Hepatocyte (in vitro differentiated cells): ENCODE results near the gene AUTS2. TPM values are rescaled to one million over a fixed set of nuclear protein-coding genes. Genes with fewer than 3 reads are reported as not detected.

Experiments
- DNase-seq: peaks from one replicate; pipeline ENCODE4 v3.0.0-alpha.2; 2016; ENCODE audit warnings: low spot score
- H2AFZ ChIP-seq: fragments of 200-600 bp; sonication (generic); 2 replicates; pipeline ENCODE4 v1.6.0; 2016; ENCODE audit warnings: antibody characterized with exemption, mild to moderate bottlenecking
- H3K27ac ChIP-seq: fragments of 200-600 bp; sonication (generic); 2 replicates; pipeline ENCODE4 v1.5.1; 2016; ENCODE audit warnings: mild to moderate bottlenecking
- H3K27me3 ChIP-seq: fragments of 200-600 bp; sonication (generic); 2 replicates; pipeline ENCODE4 v1.6.1; 2016
- H3K36me3 ChIP-seq: fragments of 200-600 bp; sonication (generic); replicated peaks from 2 replicates; pipeline ENCODE4 v1.5.1; 2016; ENCODE audit warnings: low read depth; ENCODE audit not compliant: insufficient read depth
- H3K4me1 ChIP-seq: fragments of 200-600 bp; sonication (generic); 2 replicates; pipeline ENCODE4 v1.5.1; 2016; ENCODE audit warnings: mild to moderate bottlenecking, moderate library complexity; ENCODE audit not compliant: insufficient read depth
- H3K4me2 ChIP-seq: fragments of 200-600 bp; sonication (generic); 2 replicates; pipeline ENCODE4 v1.6.0; 2016
- H3K4me3 ChIP-seq: fragments of 200-600 bp; sonication (generic); 2 replicates; pipeline ENCODE4 v1.5.1; 2016; ENCODE audit warnings: mild to moderate bottlenecking
- H3K79me2 ChIP-seq: fragments of 200-600 bp; sonication (generic); 2 replicates; pipeline ENCODE4 v1.6.0; 2017; ENCODE audit warnings: mild to moderate bottlenecking
- H3K9me2 ChIP-seq: fragments of 200-600 bp; sonication (generic); replicated peaks from 2 replicates; pipeline ENCODE4 v1.6.0; 2017; ENCODE audit warnings: mild to moderate bottlenecking; ENCODE audit not compliant: insufficient read depth
- H3K9me3 ChIP-seq: fragments of 200-600 bp; sonication (generic); 2 replicates; pipeline ENCODE4 v1.5.1; 2016; ENCODE audit warnings: low read depth, mild to moderate bottlenecking
- H4K20me1 ChIP-seq: fragments of 200-600 bp; sonication (generic); 2 replicates; pipeline ENCODE4 v1.6.0; 2016; ENCODE audit warnings: mild to moderate bottlenecking; ENCODE audit not compliant: insufficient read depth, poor library complexity, severe bottlenecking
- EZH2 ChIP-seq: fragments of 200-600 bp; sonication (generic); IDR thresholded peaks from 2 replicates; pipeline ENCODE4 v1.6.1; 2016; ENCODE audit warnings: antibody characterized with exemption, mild to moderate bottlenecking, borderline replicate concordance
- EZH2phosphoT487 ChIP-seq: fragments of 200-600 bp; sonication (generic); IDR thresholded peaks from one replicate; pipeline ENCODE4 v1.6.1; 2018; ENCODE audit warnings: antibody characterized with exemption, mild to moderate bottlenecking, low read depth, moderate library complexity; ENCODE audit not compliant: unreplicated experiment, severe bottlenecking
- WGBS: methylation state at CpG from one replicate; pipeline ENCODE4 v1.1.6; 2016; ENCODE audit warnings: low lambda C conversion rate; ENCODE audit errors: missing lambda C conversion rate; 5-methylcytosine and 5-hydroxymethylcytosine counted together
- polyA plus RNA-seq: library from polyadenylated mRNA; unstranded; fragments of >200 nt; fragmentation: Nextera tagmentation; extraction: Ambion mirVana; gene quantifications from 2 replicates; pipeline ENCODE4 v1.2.1, GENCODE V29; 2016
- total RNA-seq: library from RNA; depleted of rRNA; stranded (reverse); fragments of >200 nt; gene quantifications from 2 replicates; pipeline ENCODE4 v1.2.3, GENCODE V29; 2014
- TF ChIP-seq, protein P1 (sequence below): fragments of 200-600 bp; sonication (generic); IDR thresholded peaks from 2 replicates; pipeline ENCODE4 v1.5.1; 2016; ENCODE audit warnings: antibody characterized with exemption, mild to moderate bottlenecking; ENCODE audit not compliant: poor library complexity

Gene AUTS2
- total and polyA plus RNA-seq, 2 experiments from 2014 or later: 34.4 to 40.9 TPM

DNA sequence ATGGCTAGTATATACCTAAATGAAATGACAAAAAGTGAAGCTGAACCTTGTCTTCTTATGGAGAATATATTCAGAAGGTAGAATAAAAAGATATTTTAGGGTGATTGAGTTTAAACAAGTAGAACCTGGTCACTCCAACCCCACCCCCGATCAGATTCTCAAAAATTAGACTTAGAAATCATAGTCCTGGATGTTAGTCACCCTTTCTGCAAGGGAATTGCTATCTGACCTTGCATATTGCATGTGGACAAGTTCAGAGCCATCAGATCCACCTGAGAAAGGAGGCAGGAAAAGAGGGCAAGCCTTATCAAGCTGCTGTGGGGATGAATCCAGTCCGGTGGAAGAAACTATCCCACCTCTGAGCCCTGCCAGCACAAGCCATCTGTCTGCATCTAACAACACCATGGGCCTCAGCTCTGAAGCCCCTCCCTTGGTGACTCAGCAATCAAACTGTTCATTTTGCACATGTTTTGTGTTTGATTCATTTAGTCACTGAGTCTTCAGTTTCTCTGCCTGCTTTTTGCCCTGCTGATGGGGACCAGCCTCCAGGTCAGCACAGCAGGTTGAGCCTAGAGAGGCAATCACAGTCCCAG is 727.3 kb downstream of the AUTS2 start:
- Histone ChIP-seq H2AFZ (no peak overlapping the region), H3K79me2 (no peaks in the 10 kb centered on the region), H3K36me3 (no peaks in the 10 kb centered on the region), H3K9me2 (no peaks in the 10 kb centered on the region), H3K27me3 (no peaks in the 10 kb centered on the region), H4K20me1 (no peaks in the 10 kb centered on the region), H3K4me3 (no peak overlapping the region), H3K9me3 (no peaks in the 10 kb centered on the region), H3K4me2 (no peak overlapping the region), H3K27ac (no peak overlapping the region), H3K4me1 (no peaks in the 10 kb centered on the region)
- 71% methylated on average over 2 of the region's 2 CpGs for WGBS
- DNase-seq: peak; percentile 28
- TF ChIP-seq, protein P1, sequence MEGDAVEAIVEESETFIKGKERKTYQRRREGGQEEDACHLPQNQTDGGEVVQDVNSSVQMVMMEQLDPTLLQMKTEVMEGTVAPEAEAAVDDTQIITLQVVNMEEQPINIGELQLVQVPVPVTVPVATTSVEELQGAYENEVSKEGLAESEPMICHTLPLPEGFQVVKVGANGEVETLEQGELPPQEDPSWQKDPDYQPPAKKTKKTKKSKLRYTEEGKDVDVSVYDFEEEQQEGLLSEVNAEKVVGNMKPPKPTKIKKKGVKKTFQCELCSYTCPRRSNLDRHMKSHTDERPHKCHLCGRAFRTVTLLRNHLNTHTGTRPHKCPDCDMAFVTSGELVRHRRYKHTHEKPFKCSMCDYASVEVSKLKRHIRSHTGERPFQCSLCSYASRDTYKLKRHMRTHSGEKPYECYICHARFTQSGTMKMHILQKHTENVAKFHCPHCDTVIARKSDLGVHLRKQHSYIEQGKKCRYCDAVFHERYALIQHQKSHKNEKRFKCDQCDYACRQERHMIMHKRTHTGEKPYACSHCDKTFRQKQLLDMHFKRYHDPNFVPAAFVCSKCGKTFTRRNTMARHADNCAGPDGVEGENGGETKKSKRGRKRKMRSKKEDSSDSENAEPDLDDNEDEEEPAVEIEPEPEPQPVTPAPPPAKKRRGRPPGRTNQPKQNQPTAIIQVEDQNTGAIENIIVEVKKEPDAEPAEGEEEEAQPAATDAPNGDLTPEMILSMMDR: no peak
- TF ChIP-seq EZH2: no peak
- TF ChIP-seq EZH2phosphoT487: no peak

DNA sequence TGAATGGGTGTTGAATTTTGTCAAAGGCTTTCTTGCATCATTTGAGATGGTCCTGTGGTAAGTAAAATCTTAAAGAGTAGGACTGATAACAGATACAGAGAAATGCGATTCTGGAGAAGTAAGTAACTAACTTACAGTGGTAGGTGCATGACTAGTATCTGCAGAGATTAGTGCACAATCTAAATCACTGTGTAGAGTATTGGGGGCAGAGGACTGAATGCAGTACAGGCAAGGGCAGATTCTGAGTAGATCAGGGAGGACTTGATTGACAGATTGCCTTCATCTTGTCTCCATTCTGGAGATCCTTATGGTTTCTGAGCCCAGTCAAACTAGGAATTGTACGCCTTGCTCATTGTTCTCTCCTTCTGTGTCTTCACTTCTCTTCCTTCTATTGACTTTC is 736.0 kb downstream of the AUTS2 start:
- TF ChIP-seq EZH2phosphoT487 (no peak), EZH2 (no peak)
- TF ChIP-seq, protein P1: no peak
- Histone ChIP-seq H3K4me1 (no peaks in the 10 kb centered on the region), H4K20me1 (no peaks in the 10 kb centered on the region), H3K4me2 (no peak overlapping the region), H3K9me3 (no peaks in the 10 kb centered on the region), H2AFZ (no peak overlapping the region), H3K27ac (no peak overlapping the region), H3K9me2 (no peaks in the 10 kb centered on the region), H3K79me2 (no peaks in the 10 kb centered on the region), H3K36me3 (no peaks in the 10 kb centered on the region), H3K4me3 (no peak overlapping the region), H3K27me3 (no peaks in the 10 kb centered on the region)
- 94% methylated on average over 2 of the region's 2 CpGs for WGBS
- no peak for DNase-seq

DNA sequence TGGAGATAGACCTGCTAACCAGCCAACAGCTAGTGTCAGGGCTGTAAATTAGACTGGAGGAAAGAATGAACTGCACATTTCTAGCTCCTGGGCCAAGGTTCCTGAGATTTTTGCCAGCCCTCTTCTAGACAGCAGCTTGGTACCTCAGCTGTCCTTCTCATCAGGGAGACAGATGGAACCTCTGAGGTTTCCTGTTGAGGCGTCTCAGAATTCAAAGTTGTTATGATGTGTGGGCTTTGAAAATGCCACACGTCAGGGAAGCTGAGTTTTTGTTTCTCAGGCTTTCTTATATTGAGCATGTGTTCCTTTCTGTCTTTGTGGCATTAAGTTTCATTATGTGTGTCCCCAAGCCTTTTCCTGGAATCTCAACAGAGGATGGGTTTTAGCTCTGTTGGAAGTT is 736.6 kb downstream of the AUTS2 start:
- DNase-seq: no peak
- Histone ChIP-seq H3K36me3 (no peaks in the 10 kb centered on the region), H3K4me3 (no peak overlapping the region), H3K9me3 (no peaks in the 10 kb centered on the region), H4K20me1 (no peaks in the 10 kb centered on the region), H3K4me1 (no peaks in the 10 kb centered on the region), H3K79me2 (no peaks in the 10 kb centered on the region), H3K4me2 (no peak overlapping the region), H3K9me2 (no peaks in the 10 kb centered on the region), H3K27me3 (no peaks in the 10 kb centered on the region), H3K27ac (no peak overlapping the region), H2AFZ (no peak overlapping the region)
- TF ChIP-seq, protein P1: no peak
- TF ChIP-seq EZH2 (no peak), EZH2phosphoT487 (no peak)
- WGBS: 81% methylated on average over 2 of the region's 2 CpGs

DNA sequence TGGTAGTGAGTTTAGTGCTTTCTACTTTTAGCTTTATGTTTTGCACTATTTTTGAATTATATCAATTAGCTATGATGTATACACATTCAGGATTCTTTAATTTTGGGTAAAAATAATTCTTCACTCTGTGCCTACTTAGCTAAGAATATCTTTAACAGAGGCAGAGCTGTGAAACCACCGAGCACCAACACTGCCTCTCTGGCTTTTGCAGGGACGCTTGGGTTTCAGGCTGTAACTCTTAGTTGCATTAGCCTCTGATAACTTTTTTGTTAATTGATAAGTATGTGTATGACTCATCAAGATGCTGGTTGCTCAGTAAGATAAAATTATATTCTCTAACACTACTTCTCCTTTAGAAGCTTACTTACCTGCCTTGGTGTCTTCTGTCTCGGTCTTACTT is 738.3 kb downstream of the AUTS2 start:
- no peaks in the 10 kb centered on the region for H4K20me1 ChIP-seq
- no peaks in the 10 kb centered on the region for H3K27me3 ChIP-seq
- H3K36me3 ChIP-seq: no peaks in the 10 kb centered on the region
- TF ChIP-seq EZH2: no peak
- TF ChIP-seq, protein P1: no peak
- TF ChIP-seq EZH2phosphoT487: no peak
- H3K4me2 ChIP-seq: no peak overlapping the region
- no peaks in the 10 kb centered on the region for H3K79me2 ChIP-seq
- no peak for DNase-seq
- H3K9me2 ChIP-seq: no peaks in the 10 kb centered on the region
- 95% methylated on average over 3 of the region's 3 CpGs for WGBS
- H3K4me1 ChIP-seq: no peaks in the 10 kb centered on the region
- no peaks in the 10 kb centered on the region for H3K9me3 ChIP-seq
- H2AFZ ChIP-seq: no peak overlapping the region
- no peak overlapping the region for H3K27ac ChIP-seq
- H3K4me3 ChIP-seq: no peak overlapping the region
